Left lung (tissue), 10 donors: ENCODE results near the gene FANCC. TPM values are rescaled to one million over a fixed set of nuclear protein-coding genes. Genes with fewer than 3 reads are reported as not detected.

ENCODE experiments used
- ATAC-seq: fragments of 200-7000 bp; cut with Tn5 transposase; one replicate; pipeline ENCODE4 v1.9.1; 2020; ENCODE audit warnings: moderate library complexity
- DNase-seq, 4 donors: peaks; one replicate each; pipeline ENCODE4 v3.0.0-alpha.2; 2013 to 2020
- H3K27ac ChIP-seq, 2 donors: fragments of 200-600 bp; sonication (generic) in 1 of 2; one replicate each; pipeline versions ENCODE4 v1.5.0 to v1.8.0; 2020 to 2021
- H3K27me3 ChIP-seq, 2 donors: fragments of 200-600 bp; sonication (generic) in 1 of 2; one replicate each; pipeline versions ENCODE4 v1.5.0 to v1.8.0; 2020 to 2021
- H3K36me3 ChIP-seq, 2 donors: fragments of 200-600 bp; sonication (generic) in 1 of 2; one replicate each; pipeline versions ENCODE4 v1.5.0 to v1.8.0; 2020 to 2021
- H3K4me1 ChIP-seq, 2 donors: fragments of 200-600 bp; one replicate each; pipeline ENCODE4 v1.8.0; 2021
- H3K4me3 ChIP-seq, 2 donors: fragments of 200-600 bp; sonication (generic) in 1 of 2; one replicate each; pipeline versions ENCODE4 v1.5.0 to v1.8.0; 2020 to 2021; ENCODE audit warnings: mild to moderate bottlenecking in 1 of 2
- H3K9me3 ChIP-seq, 2 donors: fragments of 200-600 bp; sonication (generic) in 1 of 2; one replicate each; pipeline versions ENCODE4 v1.5.0 to v1.8.0; 2020 to 2021
- intact Hi-C, 2 donors: fragments of 100-400 bp; cut with DNase I; formaldehyde crosslinking; loops; one replicate each; pipeline versions ENCODE4 v1.11.2 to v1.14.2; 2022
- polyA plus RNA-seq, 6 donors: library from polyadenylated mRNA; unstranded; fragments of 120-200 nt; gene quantifications; one replicate each; pipeline ENCODE4 v1.2.1, GENCODE V29; 2013; ENCODE audit not compliant: insufficient read length in 6 of 6
- total RNA-seq, 2 donors: library from RNA; stranded (reverse); fragmentation: NEBNext Ultra II Directional; extraction: Animal tissue kit (Norgen Biotek cat#: 25700); gene quantifications; one replicate each; pipeline ENCODE4 v1.2.1, GENCODE V29; 2021
- TF ChIP-seq, protein P1 (sequence below), 2 donors: fragments of 200-600 bp; sonication (generic) in 1 of 2; IDR thresholded peaks; one replicate each; pipeline versions ENCODE4 v1.5.0 to v1.8.0; 2021; ENCODE audit warnings: antibody characterized with exemption in 2 of 2
- donor health status: DM: no; HTN: yes; CAD: no.
- donor health status: DM: no; HTN: no; CAD: no.

Gene FANCC
- total and polyA plus RNA-seq, 8 donors = 11.5 to 27.4 (median 25.7) TPM

DNA sequence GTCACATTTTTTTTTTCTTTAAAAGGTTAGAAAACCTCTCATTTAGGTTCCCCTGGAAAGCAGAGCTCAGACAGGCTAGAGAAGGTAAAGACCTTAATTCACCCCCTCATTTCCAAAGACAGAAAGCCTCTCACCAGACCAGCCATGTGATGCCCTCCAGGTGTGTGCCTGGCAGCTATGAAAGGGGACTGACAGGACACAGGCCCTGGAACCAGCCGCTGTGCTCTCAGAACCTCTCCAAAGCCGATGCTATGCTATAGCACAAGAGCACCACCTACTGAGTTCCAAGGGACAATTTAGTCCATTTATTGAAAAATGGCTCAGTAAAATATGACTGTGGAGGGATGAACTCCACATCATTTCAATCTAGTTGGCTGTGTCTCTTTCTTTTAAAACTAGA is 48.8 kb downstream of the FANCC start:
- Histone ChIP-seq H3K27ac (no peak overlapping the region), H3K4me3 (no peak overlapping the region), H3K9me3 (no peaks in the 10 kb centered on the region), H3K36me3 (no peaks in the 10 kb centered on the region), H3K4me1 (no peaks in the 10 kb centered on the region), H3K27me3 (no peaks in the 10 kb centered on the region)
- TF ChIP-seq, protein P1, sequence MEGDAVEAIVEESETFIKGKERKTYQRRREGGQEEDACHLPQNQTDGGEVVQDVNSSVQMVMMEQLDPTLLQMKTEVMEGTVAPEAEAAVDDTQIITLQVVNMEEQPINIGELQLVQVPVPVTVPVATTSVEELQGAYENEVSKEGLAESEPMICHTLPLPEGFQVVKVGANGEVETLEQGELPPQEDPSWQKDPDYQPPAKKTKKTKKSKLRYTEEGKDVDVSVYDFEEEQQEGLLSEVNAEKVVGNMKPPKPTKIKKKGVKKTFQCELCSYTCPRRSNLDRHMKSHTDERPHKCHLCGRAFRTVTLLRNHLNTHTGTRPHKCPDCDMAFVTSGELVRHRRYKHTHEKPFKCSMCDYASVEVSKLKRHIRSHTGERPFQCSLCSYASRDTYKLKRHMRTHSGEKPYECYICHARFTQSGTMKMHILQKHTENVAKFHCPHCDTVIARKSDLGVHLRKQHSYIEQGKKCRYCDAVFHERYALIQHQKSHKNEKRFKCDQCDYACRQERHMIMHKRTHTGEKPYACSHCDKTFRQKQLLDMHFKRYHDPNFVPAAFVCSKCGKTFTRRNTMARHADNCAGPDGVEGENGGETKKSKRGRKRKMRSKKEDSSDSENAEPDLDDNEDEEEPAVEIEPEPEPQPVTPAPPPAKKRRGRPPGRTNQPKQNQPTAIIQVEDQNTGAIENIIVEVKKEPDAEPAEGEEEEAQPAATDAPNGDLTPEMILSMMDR (IDR thresholded peaks at IDR 0.05) = peak in 1 of 2 donors; percentile 38
- ATAC-seq (peak; percentile 79), DNase-seq (peak in 1 of 4 donors; percentile 61)
- intact Hi-C loops = no loop called here

DNA sequence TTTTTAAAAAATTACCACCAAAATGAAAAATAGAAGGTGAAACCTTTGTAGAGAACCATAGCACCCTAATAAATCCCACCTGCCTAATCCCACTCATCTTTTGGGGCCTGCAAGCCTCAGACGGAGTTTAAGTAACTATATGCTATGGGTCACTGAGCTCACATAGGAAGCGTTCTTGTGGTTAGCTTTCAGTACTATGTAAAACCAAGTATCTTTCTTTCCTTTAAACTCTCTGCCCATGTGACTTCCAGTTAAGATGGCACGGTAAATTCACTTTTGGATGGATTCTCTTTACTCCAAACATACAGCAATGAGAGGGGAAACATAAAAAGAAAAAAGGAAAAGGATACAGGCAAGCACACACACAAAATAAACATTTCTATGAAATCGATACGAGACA is 50.9 kb downstream of the FANCC start:
- DNase-seq (no peak), ATAC-seq (no peak)
- H3K9me3 ChIP-seq = no peaks in the 10 kb centered on the region
- no peaks in the 10 kb centered on the region for H3K27me3 ChIP-seq
- H3K36me3 ChIP-seq = no peaks in the 10 kb centered on the region
- H3K27ac ChIP-seq = no peak overlapping the region
- intact Hi-C loops = no loop called here
- H3K4me1 ChIP-seq = no peaks in the 10 kb centered on the region
- H3K4me3 ChIP-seq = no peak overlapping the region
- TF ChIP-seq, protein P1 (IDR thresholded peaks at IDR 0.05) = no peak

DNA sequence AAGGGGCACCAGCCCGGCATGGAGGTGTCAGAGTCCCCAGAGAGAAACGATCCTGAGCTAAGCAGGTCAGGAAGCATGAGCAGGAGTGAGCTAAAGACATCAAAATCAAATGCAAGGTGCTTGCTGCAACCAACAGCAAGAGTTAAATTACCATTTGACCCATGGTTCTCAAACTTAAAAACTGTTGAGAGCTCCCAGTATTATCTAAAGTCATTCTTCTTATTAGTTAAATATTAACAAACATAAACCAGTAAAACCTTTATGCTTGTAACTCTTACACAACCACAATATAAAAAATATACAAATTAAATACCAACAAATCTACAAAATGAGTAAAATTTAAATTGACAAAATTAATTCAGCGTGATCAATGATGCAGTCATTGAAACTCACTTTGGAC is 51.5 kb downstream of the FANCC start:
- Histone ChIP-seq H3K27me3 (no peaks in the 10 kb centered on the region), H3K4me3 (no peak overlapping the region), H3K36me3 (no peaks in the 10 kb centered on the region), H3K27ac (no peak overlapping the region), H3K4me1 (no peaks in the 10 kb centered on the region), H3K9me3 (no peaks in the 10 kb centered on the region)
- intact Hi-C loops = no loop called here
- ATAC-seq (no peak), DNase-seq (no peak)
- TF ChIP-seq, protein P1 (IDR thresholded peaks at IDR 0.05) = no peak

DNA sequence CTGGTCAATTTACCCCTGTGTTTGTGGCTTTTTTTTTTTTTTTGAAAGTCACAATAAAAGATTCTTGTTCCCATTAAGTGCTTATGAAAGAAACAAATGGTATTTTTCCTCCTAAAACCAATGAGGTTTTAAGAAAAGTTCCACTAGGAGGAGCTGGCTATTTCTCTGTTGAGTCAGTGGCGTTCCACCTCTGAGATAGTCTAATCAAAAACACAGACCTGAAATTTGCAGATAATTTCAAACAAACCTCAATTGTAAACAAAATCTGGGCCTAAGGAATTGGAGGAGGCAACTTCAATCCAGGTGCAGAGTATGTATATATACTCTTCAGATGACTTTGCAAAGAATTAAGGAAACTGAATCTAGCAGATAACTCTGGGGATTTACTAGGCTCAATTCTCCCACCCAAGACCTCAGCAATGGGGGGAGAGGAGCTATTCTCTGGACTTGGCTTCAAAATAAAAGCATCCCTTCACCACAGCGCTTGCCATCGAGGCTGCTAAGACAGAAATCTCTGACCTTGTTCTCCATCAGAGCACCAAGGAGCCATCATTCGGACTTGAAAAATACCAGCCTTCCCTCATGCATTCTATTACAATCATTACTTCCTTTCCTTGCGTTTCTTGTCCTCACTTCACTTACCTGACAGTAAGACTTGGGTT is 52.4 kb downstream of the FANCC start:
- no peaks in the 10 kb centered on the region for H3K4me1 ChIP-seq
- ATAC-seq = no peak
- intact Hi-C loops = no loop called here

DNA sequence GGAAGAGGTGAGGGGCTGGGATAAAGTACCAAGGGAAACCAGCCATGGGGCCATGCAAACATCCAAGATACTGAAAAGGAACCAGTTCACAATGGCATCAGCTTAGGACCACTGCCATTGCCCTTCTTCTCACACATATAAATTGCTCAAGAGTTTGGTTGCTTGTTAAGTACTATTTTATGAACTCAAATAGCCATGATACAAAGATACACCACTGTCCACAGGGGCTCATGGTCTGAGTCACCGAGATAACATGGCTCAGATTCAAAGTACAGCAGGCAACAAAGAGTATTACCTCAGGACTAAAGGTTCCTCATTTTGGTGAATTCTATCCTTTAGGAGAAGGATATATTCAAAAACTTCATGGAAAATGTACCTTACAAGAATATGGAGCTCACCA is 55.6 kb downstream of the FANCC start:
- H3K4me3 ChIP-seq = no peak overlapping the region
- no peaks in the 10 kb centered on the region for H3K27me3 ChIP-seq
- H3K36me3 ChIP-seq = no peaks in the 10 kb centered on the region
- intact Hi-C loops = no loop called here
- no peaks in the 10 kb centered on the region for H3K4me1 ChIP-seq
- ATAC-seq (no peak), DNase-seq (no peak)
- TF ChIP-seq, protein P1 (IDR thresholded peaks at IDR 0.05) = no peak
- H3K27ac ChIP-seq = no peak overlapping the region
- no peaks in the 10 kb centered on the region for H3K9me3 ChIP-seq

More for the DNA sequence above, 52.4 kb downstream of the FANCC start:
- no peak overlapping the region for H3K4me3 ChIP-seq
- no peak overlapping the region for H3K27ac ChIP-seq
- H3K27me3 ChIP-seq = no peaks in the 10 kb centered on the region
- TF ChIP-seq, protein P1 (IDR thresholded peaks at IDR 0.05) = no peak
- H3K36me3 ChIP-seq = no peaks in the 10 kb centered on the region
- DNase-seq = peak in 1 of 4 donors; percentile 25
- H3K9me3 ChIP-seq = no peaks in the 10 kb centered on the region
